ENCODE results near the gene CBFA2T2.

GRCh38 chr20:33664085-33664761 is 174.3 kb downstream of the CBFA2T2 start:
- TF ChIP-seq POLR2A (IDR thresholded peaks at IDR 0.05) (no peak), CTCF (IDR thresholded peaks at IDR 0.05) (no peak), EP300 (IDR thresholded peaks at IDR 0.05) (no peak)
